IgD-negative memory B cell (primary cell): Measurements from ENCODE around the gene TMEM41B. TPM values are rescaled to one million over a fixed set of nuclear protein-coding genes. Genes with fewer than 3 reads are reported as not detected.
"Not testable (repeated sequence)": the region's sequence is repeated elsewhere in the genome, so short reads cannot be mapped to it uniquely, and the experiment has no call there.

ENCODE experiments used
- H3K27ac Mint-ChIP-seq, 3 donors: one replicate each; pipeline ENCODE4 v1.8.0; 2020 to 2022; ENCODE audit warnings: mild to moderate bottlenecking in 3 of 3, mixed read lengths in 3 of 3, moderate library complexity in 1 of 3
- H3K27me3 Mint-ChIP-seq: one replicate; pipeline ENCODE4 v1.8.0; 2021; ENCODE audit warnings: mixed read lengths
- H3K36me3 Mint-ChIP-seq: one replicate; pipeline ENCODE4 v1.8.0; 2020; ENCODE audit warnings: mild to moderate bottlenecking, mixed read lengths
- H3K4me1 Mint-ChIP-seq, 3 donors: one replicate each; pipeline ENCODE4 v1.8.0; 2020 to 2022; ENCODE audit warnings: mixed read lengths in 3 of 3, mild to moderate bottlenecking in 1 of 3
- H3K4me3 Mint-ChIP-seq, 4 donors: one replicate each; pipeline ENCODE4 v1.8.0; 2020 to 2022; ENCODE audit warnings: mild to moderate bottlenecking in 4 of 4, mixed read lengths in 4 of 4, moderate library complexity in 3 of 4
- H3K9me3 Mint-ChIP-seq, 3 donors: one replicate each; pipeline ENCODE4 v1.8.0; 2020 to 2021; ENCODE audit warnings: mixed read lengths in 3 of 3, mild to moderate bottlenecking in 1 of 3
- polyA plus RNA-seq: library from polyadenylated mRNA; unstranded; fragments of 300-500 nt; fragmentation: Illumina TruSeq; gene quantifications from one replicate; pipeline ENCODE4 v1.2.3, GENCODE V29; 2021

The TMEM41B gene
- polyA plus RNA-seq, 1 donor from 2014 or later = 9.0 TPM

DNA sequence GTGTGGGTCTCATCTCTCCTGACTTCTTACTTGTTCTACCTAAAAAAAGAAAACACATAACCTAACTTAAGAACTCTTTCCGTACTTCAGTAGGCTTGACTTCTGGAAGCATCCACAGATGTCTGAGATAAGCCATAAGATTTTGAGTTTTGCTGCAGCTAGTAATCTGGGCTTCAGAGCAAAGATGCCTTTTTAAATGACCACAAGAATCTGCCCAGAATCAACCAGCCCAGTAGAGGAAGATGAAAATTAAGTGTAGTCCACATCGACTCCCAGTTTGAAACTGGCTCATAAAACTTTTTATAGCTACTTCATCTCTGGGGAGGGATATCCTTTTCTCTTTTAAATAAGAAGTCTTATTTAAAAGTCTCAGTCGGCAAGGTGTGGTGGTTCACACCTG lies 60.0 kb downstream of the TMEM41B start:
- no peaks in the 10 kb centered on the region for H3K36me3 Mint-ChIP-seq
- H3K4me1 Mint-ChIP-seq = peaks cover 15 to 18% (median 17%) of the 10 kb centered on the region in 3 donors
- H3K27ac Mint-ChIP-seq = peak overlapping the region in 1 of 3 donors; percentile 31
- no peak overlapping the region for H3K4me3 Mint-ChIP-seq
- no peaks in the 10 kb centered on the region for H3K9me3 Mint-ChIP-seq
- no peaks in the 10 kb centered on the region for H3K27me3 Mint-ChIP-seq

DNA sequence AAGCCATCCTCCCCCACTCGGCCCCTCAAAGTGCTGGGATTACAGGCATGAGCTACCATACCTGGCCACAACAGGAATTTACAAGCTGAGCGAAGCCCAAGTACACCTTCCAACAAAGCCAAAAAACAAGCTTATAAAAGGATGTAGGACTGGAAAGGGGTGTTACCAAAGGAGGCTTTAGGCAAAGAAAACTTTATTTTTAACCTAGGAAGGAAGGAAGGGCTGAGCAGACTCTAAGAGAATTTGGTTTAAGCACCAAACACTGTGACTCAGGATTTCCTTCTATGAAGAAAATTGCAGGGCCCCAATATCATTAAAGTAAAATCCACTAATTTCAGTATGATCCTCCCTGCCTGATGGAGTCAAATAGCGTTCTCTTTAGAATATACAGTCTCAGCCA lies 61.3 kb downstream of the TMEM41B start:
- Mint-ChIP-seq H3K27me3 (no peaks in the 10 kb centered on the region), H3K4me1 (peaks cover 15 to 17% (median 16%) of the 10 kb centered on the region in 3 donors), H3K9me3 (no peaks in the 10 kb centered on the region), H3K36me3 (no peaks in the 10 kb centered on the region), H3K4me3 (no peak overlapping the region), H3K27ac (no peak overlapping the region)

DNA sequence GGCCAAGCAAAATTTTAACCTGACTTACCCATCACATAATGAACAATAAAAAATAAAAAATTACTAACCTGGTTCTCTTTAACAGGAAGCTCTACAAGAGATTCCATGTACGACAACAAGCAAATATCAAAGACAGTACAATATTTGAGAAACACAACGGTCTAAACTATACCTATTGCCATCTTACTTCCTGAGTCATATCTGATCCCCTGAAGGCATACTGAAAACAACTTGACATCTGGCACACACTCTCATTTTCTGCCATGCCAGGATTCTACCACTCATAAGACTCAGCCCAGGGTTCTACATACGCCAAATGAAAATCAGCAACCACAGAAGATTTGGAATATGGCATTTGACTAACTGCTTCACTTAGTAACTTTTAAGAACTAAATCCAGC lies 63.1 kb downstream of the TMEM41B start:
- peaks cover 19 to 27% (median 22%) of the 10 kb centered on the region in 3 donors for H3K4me1 Mint-ChIP-seq
- no peaks in the 10 kb centered on the region for H3K9me3 Mint-ChIP-seq
- no peaks in the 10 kb centered on the region for H3K36me3 Mint-ChIP-seq
- H3K27me3 Mint-ChIP-seq = no peaks in the 10 kb centered on the region
- H3K4me3 Mint-ChIP-seq = no peak overlapping the region
- H3K27ac Mint-ChIP-seq = no peak overlapping the region

DNA sequence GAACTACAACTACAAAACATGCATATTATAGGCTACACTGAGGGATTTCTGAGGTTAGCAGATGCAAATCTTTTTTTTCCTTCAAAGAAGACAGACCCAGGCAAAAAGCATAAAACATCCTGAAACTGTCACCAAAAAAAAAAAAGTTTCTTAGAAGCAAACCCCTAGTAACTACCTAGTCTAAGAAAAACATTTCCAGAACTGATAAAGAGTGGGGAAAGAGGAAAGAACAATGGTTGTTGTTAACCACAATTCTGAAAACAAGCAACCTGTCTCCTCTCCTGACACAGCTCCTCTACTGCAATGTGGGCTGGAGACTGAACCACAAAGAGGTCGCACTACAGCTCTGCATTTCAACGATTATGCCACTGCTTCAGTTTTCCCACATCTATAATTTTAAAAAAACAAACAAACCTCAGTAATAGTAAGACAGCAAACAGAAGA lies 64.2 kb downstream of the TMEM41B start:
- Mint-ChIP-seq H3K4me3 (peak overlapping the region in 2 of 4 donors; percentile 72 to 79), H3K36me3 (no peaks in the 10 kb centered on the region), H3K27me3 (no peaks in the 10 kb centered on the region), H3K9me3 (no peaks in the 10 kb centered on the region), H3K4me1 (peaks cover 19 to 27% (median 19%) of the 10 kb centered on the region in 3 donors), H3K27ac (peak overlapping the region in 1 of 3 donors; percentile 94)

DNA sequence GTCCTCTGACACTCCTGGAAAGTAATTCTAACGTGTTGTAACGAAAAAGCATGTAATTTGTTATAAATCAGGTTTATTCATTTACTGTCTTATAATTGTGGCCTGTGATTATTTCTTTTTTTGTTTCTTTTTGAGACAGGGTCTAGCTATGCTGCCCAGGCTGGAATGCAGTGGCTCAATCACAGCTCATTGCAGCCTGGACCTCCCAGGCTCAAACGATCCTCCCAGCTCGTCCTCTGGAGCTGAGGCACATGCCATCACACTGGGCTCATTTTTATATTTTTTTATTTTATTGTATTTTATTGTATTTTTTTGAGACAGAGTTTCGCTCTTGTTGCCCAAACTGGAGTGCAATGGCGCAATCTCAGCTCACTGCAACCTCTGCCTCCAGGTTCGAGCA lies 65.1 kb downstream of the TMEM41B start:
- peaks cover 19 to 24% (median 19%) of the 10 kb centered on the region in 3 donors for H3K4me1 Mint-ChIP-seq
- no peaks in the 10 kb centered on the region for H3K27me3 Mint-ChIP-seq
- no peaks in the 10 kb centered on the region for H3K9me3 Mint-ChIP-seq
- H3K27ac Mint-ChIP-seq = no peak overlapping the region
- no peaks in the 10 kb centered on the region for H3K36me3 Mint-ChIP-seq
- no peak overlapping the region for H3K4me3 Mint-ChIP-seq

DNA sequence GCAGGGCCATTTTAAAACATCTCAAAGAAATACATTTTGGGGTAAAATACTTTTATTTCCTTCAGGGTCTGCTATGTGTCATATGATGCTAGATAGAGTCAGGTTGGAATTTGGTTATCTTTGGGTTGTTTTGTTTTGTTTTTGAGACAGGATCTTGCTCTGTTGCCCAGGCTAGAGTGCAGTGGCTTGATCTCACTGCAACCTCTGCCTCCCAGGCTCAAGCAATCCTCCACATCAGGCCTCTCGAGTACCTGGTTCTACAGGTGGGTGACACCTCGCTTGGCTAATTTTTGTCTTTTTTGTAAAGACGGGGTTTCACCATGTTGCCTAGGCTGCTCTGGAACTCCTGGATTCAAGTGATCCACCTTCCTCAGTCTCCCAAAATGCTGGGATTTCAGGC lies 66.5 kb downstream of the TMEM41B start:
- H3K4me1 Mint-ChIP-seq = peaks cover 18 to 27% (median 19%) of the 10 kb centered on the region in 3 donors
- no peaks in the 10 kb centered on the region for H3K27me3 Mint-ChIP-seq
- H3K4me3 Mint-ChIP-seq = no peak overlapping the region
- no peaks in the 10 kb centered on the region for H3K9me3 Mint-ChIP-seq
- H3K36me3 Mint-ChIP-seq = no peaks in the 10 kb centered on the region
- H3K27ac Mint-ChIP-seq = no peak overlapping the region

DNA sequence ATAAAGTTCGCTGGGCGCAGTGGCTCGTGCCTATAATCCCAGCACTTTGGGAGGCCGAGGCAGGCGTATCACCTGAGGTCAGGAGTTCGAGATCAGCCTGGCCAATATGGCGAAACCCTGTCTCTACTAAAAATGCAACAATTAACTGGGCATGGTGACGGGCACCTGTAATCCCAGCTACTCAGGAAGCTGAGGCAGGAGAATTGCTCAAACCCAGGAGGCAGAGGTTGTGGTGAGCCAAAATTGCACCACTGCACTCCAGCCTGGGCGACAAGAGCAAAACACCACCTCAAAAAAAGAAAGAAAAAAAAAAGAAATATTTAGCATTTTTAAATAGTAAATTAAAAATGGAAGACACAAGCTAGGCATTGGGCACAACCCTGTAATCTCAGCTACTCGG lies 78.2 kb downstream of the TMEM41B start:
- not testable (repeated sequence) for H3K4me3 Mint-ChIP-seq

DNA sequence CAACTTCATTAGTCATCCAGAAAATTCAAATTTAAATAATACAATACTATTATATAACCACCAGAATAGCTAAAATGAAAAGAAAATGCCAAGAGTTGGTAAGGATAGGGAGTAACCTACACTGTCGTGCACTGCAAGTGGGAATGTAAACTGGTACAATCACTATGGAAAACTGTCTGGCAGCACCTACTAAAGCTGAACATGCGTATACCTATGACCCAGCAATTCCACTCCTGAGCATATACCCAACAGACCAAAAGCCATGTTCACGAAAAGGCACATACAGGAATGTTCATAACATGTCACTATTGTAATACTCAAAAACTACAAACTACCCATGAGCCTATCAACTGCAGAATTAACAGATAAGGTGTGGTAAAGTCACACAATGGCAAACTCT lies 81.9 kb downstream of the TMEM41B start:
- peaks cover 7% of the 10 kb centered on the region for H3K36me3 Mint-ChIP-seq
- H3K9me3 Mint-ChIP-seq = peaks cover 0 to 7% (median 3%) of the 10 kb centered on the region in 3 donors
- peaks cover 12 to 28% (median 17%) of the 10 kb centered on the region in 3 donors for H3K4me1 Mint-ChIP-seq
- no peak overlapping the region for H3K27ac Mint-ChIP-seq
- no peak overlapping the region for H3K4me3 Mint-ChIP-seq
- H3K27me3 Mint-ChIP-seq = peaks cover 1% of the 10 kb centered on the region

More for the DNA sequence above, 78.2 kb downstream of the TMEM41B start:
- H3K27me3 Mint-ChIP-seq, H3K27ac Mint-ChIP-seq, H3K9me3 Mint-ChIP-seq: not testable (repeated sequence)
- Mint-ChIP-seq H3K36me3 (peaks cover 14% of the 10 kb centered on the region), H3K4me1 (peaks cover 10 to 13% (median 13%) of the 10 kb centered on the region in 3 donors)

DNA sequence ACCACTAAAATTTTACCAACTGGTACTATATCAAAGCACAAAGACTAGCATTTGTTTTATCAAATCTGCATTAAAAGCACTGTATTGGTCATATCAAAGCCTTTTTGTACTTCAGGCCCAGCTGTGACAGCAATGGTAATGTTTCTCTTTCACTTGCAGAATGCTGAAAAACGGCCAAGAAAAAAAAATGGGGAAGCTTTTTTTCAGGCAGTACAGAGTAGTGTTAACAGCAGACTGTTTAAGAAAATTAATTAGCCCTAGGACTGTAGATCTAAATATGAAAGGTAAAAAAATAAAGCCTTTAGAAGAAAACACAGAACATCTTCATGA lies 82.6 kb downstream of the TMEM41B start:
- Mint-ChIP-seq H3K4me1 (peaks cover 13 to 28% (median 18%) of the 10 kb centered on the region in 3 donors), H3K27me3 (peaks cover 1% of the 10 kb centered on the region), H3K27ac (peak overlapping the region in 1 of 3 donors; percentile 56), H3K36me3 (peaks cover 7% of the 10 kb centered on the region), H3K9me3 (peaks cover 0 to 7% (median 3%) of the 10 kb centered on the region in 3 donors), H3K4me3 (peak overlapping the region; percentile 27 to 88 (median 68))

Other genes starting within 250 kb of the TMEM41B start
- not detected for gene SCUBE2, start 223.0 kb downstream of the TMEM41B start, polyA plus RNA-seq
- gene DENND5A, start 49.2 kb downstream of the TMEM41B start, polyA plus RNA-seq = 9.3 TPM
- 3.0 TPM for gene IPO7, start 70.1 kb upstream of the TMEM41B start, polyA plus RNA-seq
- gene ZNF143, start 146.4 kb upstream of the TMEM41B start, polyA plus RNA-seq = 28.9 TPM